Suprapubic skin (tissue), 3 donors: ENCODE measurements around the gene SYT12.

ENCODE experiments used
- CTCF ChIP-seq, 2 donors: fragments of 200-600 bp in 1 of 2; fragments of 450-650 bp in 1 of 2; sonication (generic) in 1 of 2; IDR thresholded peaks; one replicate each; pipeline ENCODE4 v1.5.1; 2016 to 2019; ENCODE audit warnings: antibody characterized with exemption in 2 of 2, mild to moderate bottlenecking in 1 of 2, moderate library complexity in 1 of 2
- POLR2AphosphoS5 ChIP-seq, 3 donors: sonication (generic); formaldehyde crosslinking; IDR thresholded peaks; one replicate each; pipeline ENCODE4 v1.6.1; 2017; ENCODE audit warnings: antibody characterized with exemption in 3 of 3

- TF ChIP-seq CTCF (IDR thresholded peaks at IDR 0.05) = no peak
- TF ChIP-seq POLR2AphosphoS5 (IDR thresholded peaks at IDR 0.05) = no peak
Observed at GRCh38 chr11:66985508-66986177, 37.3 kb upstream of the SYT12 start.
